Subcutaneous abdominal adipose tissue (tissue), 5 donors: Measurements from ENCODE around the gene SPATS2.

Source experiments
- H3K27ac ChIP-seq: one replicate; pipeline ENCODE4 v1.7.0; 2013; ENCODE audit warnings: low read depth, mild to moderate bottlenecking, inconsistent platforms, low read length, moderate library complexity
- H3K27me3 ChIP-seq, 5 donors: one replicate each; pipeline ENCODE4 v1.7.0; 2013; ENCODE audit warnings: low read length in 5 of 5, inconsistent platforms in 1 of 5; ENCODE audit not compliant: control insufficient read depth in 5 of 5, insufficient read depth in 4 of 5
- H3K36me3 ChIP-seq, 5 donors: one replicate each; pipeline ENCODE4 v1.7.0; 2013; ENCODE audit warnings: low read length in 5 of 5; ENCODE audit not compliant: control insufficient read depth in 5 of 5, insufficient read depth in 5 of 5
- H3K4me1 ChIP-seq, 5 donors: one replicate each; pipeline ENCODE4 v1.7.0; 2013; ENCODE audit warnings: low read length in 5 of 5, mild to moderate bottlenecking in 3 of 5, moderate library complexity in 1 of 5; ENCODE audit not compliant: control insufficient read depth in 5 of 5, insufficient read depth in 5 of 5
- H3K4me3 ChIP-seq, 5 donors: one replicate each; pipeline ENCODE4 v1.7.0; 2013; ENCODE audit warnings: low read length in 5 of 5, low read depth in 1 of 5
- H3K9ac ChIP-seq, 5 donors: one replicate each; pipeline ENCODE4 v1.7.0; 2013; ENCODE audit warnings: low read length in 5 of 5, mild to moderate bottlenecking in 4 of 5, moderate library complexity in 3 of 5
- H3K9me3 ChIP-seq, 5 donors: one replicate each; pipeline ENCODE4 v1.7.0; 2013; ENCODE audit warnings: low read length in 5 of 5; ENCODE audit not compliant: control insufficient read depth in 5 of 5
- donor health status: healthy.
- donor health status: healthy.
- donor health status: healthy.
- donor health status: healthy.
- donor health status: healthy.

The SPATS2 gene

GRCh38 chr12:49403971-49404450 lies 36.7 kb downstream of the SPATS2 start:
- H3K27ac ChIP-seq = no peak overlapping the region

GRCh38 chr12:49404956-49405355 lies 37.7 kb downstream of the SPATS2 start:
- H3K4me1 ChIP-seq = no peaks in the 10 kb centered on the region
- no peaks in the 10 kb centered on the region for H3K36me3 ChIP-seq
- no peak overlapping the region for H3K4me3 ChIP-seq
- no peaks in the 10 kb centered on the region for H3K27me3 ChIP-seq
- no peak overlapping the region for H3K27ac ChIP-seq
- no peaks in the 10 kb centered on the region for H3K9me3 ChIP-seq
- no peak overlapping the region for H3K9ac ChIP-seq

More at GRCh38 chr12:49403971-49404450, 36.7 kb downstream of the SPATS2 start:
- Histone ChIP-seq H3K4me3 (no peak overlapping the region), H3K27me3 (no peaks in the 10 kb centered on the region), H3K36me3 (no peaks in the 10 kb centered on the region), H3K9ac (no peak overlapping the region), H3K9me3 (no peaks in the 10 kb centered on the region), H3K4me1 (no peaks in the 10 kb centered on the region)

- Histone ChIP-seq H3K4me1 (no peaks in the 10 kb centered on the region), H3K27ac (no peak overlapping the region), H3K9me3 (no peaks in the 10 kb centered on the region), H3K36me3 (no peaks in the 10 kb centered on the region), H3K9ac (no peak overlapping the region), H3K27me3 (no peaks in the 10 kb centered on the region), H3K4me3 (no peak overlapping the region)
Measured at GRCh38 chr12:49410818-49411217, 43.6 kb downstream of the SPATS2 start.

- Histone ChIP-seq H3K27me3 (no peaks in the 10 kb centered on the region), H3K4me3 (no peak overlapping the region), H3K27ac (no peak overlapping the region), H3K9me3 (no peaks in the 10 kb centered on the region), H3K4me1 (no peaks in the 10 kb centered on the region), H3K9ac (no peak overlapping the region), H3K36me3 (no peaks in the 10 kb centered on the region)
Measured at GRCh38 chr12:49413010-49413409, 45.7 kb downstream of the SPATS2 start.

GRCh38 chr12:49413796-49414195 lies 46.5 kb downstream of the SPATS2 start:
- H3K4me1 ChIP-seq = peaks cover 0 to 3% (median 1%) of the 10 kb centered on the region in 5 donors
- H3K27me3 ChIP-seq = no peaks in the 10 kb centered on the region
- H3K9me3 ChIP-seq = no peaks in the 10 kb centered on the region
- H3K9ac ChIP-seq = no peak overlapping the region
- H3K4me3 ChIP-seq = no peak overlapping the region
- H3K27ac ChIP-seq = no peak overlapping the region
- H3K36me3 ChIP-seq = no peaks in the 10 kb centered on the region

GRCh38 chr12:49414364-49414763 lies 47.1 kb downstream of the SPATS2 start:
- Histone ChIP-seq H3K4me1 (peaks cover 0 to 9% (median 7%) of the 10 kb centered on the region in 5 donors), H3K27me3 (no peaks in the 10 kb centered on the region), H3K9me3 (no peaks in the 10 kb centered on the region), H3K27ac (no peak overlapping the region), H3K36me3 (no peaks in the 10 kb centered on the region), H3K9ac (no peak overlapping the region), H3K4me3 (no peak overlapping the region)

GRCh38 chr12:49415521-49415970 lies 48.3 kb downstream of the SPATS2 start:
- Histone ChIP-seq H3K36me3 (no peaks in the 10 kb centered on the region), H3K9me3 (no peaks in the 10 kb centered on the region), H3K27ac (no peak overlapping the region), H3K9ac (no peak overlapping the region), H3K4me3 (no peak overlapping the region), H3K4me1 (peaks cover 0 to 14% (median 8%) of the 10 kb centered on the region in 5 donors), H3K27me3 (no peaks in the 10 kb centered on the region)

- H3K4me1 ChIP-seq = peaks cover 0 to 14% (median 8%) of the 10 kb centered on the region in 5 donors
- H3K36me3 ChIP-seq = no peaks in the 10 kb centered on the region
- H3K27ac ChIP-seq = no peak overlapping the region
- H3K9ac ChIP-seq = no peak overlapping the region
- no peak overlapping the region for H3K4me3 ChIP-seq
- H3K9me3 ChIP-seq = no peaks in the 10 kb centered on the region
- H3K27me3 ChIP-seq = no peaks in the 10 kb centered on the region
Measured at GRCh38 chr12:49416892-49417291, 49.6 kb downstream of the SPATS2 start.

- H3K36me3 ChIP-seq = no peaks in the 10 kb centered on the region
- peaks cover 0 to 14% (median 8%) of the 10 kb centered on the region in 5 donors for H3K4me1 ChIP-seq
- no peak overlapping the region for H3K27ac ChIP-seq
- H3K9ac ChIP-seq = no peak overlapping the region
- no peaks in the 10 kb centered on the region for H3K9me3 ChIP-seq
- H3K4me3 ChIP-seq = no peak overlapping the region
- H3K27me3 ChIP-seq = no peaks in the 10 kb centered on the region
Measured at GRCh38 chr12:49417558-49417957, 50.3 kb downstream of the SPATS2 start.

- no peaks in the 10 kb centered on the region for H3K9me3 ChIP-seq
- no peaks in the 10 kb centered on the region for H3K36me3 ChIP-seq
- H3K4me3 ChIP-seq = no peak overlapping the region
- no peaks in the 10 kb centered on the region for H3K27me3 ChIP-seq
- no peak overlapping the region for H3K27ac ChIP-seq
- peaks cover 0 to 14% (median 8%) of the 10 kb centered on the region in 5 donors for H3K4me1 ChIP-seq
- H3K9ac ChIP-seq = no peak overlapping the region
Measured at GRCh38 chr12:49420556-49420955, 53.3 kb downstream of the SPATS2 start.

GRCh38 chr12:49422114-49422513 lies 54.9 kb downstream of the SPATS2 start:
- H3K36me3 ChIP-seq = no peaks in the 10 kb centered on the region

More at GRCh38 chr12:49422114-49422513, 54.9 kb downstream of the SPATS2 start:
- Histone ChIP-seq H3K27me3 (no peaks in the 10 kb centered on the region), H3K9ac (no peak overlapping the region), H3K9me3 (no peaks in the 10 kb centered on the region), H3K4me1 (peaks cover 0 to 14% (median 8%) of the 10 kb centered on the region in 5 donors), H3K27ac (no peak overlapping the region), H3K4me3 (no peak overlapping the region)
